HG03439 (cell line): ENCODE data around the gene UBN1.
"Not testable (repeated sequence)": the region's sequence is repeated elsewhere in the genome, so short reads cannot be mapped to it uniquely, and the experiment has no call there.

Experiments
- ATAC-seq: cut with Tn5 transposase; IDR thresholded peaks from one replicate; pipeline ENCODE4 v1.9.1; 2021; ENCODE audit warnings: mild to moderate bottlenecking, moderate library complexity; ENCODE audit not compliant: unreplicated experiment

UBN1 gene

DNA sequence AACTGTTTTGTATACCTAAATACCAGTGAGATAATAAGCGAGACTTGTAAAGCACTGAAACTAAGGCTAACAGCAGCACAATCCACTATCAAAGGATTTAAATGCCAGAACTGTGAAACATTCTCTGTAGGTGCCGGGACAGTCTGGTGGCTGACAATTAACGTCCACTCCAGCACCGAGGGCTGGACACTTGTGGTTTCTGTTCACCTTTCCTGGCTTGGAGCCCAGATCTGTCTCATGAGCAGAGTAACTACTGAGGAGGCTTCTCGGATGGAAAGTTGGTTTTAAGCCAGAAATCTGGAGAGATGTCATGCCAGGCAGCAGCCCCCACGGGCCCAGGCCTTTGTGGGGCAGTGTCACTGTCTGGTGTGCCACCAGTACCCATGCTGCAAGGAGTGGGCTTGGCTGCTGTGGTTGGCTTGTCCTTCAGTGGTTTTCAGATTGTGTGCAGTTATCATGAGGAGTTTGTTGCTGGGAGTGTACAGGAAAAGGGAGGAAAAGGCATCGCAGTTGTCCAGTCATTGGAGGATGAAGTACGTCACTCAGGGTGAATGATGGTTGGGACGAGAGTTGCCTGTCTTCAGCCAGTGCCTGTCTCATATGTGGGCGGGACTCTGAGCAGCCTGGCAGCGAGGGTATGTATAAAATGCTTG is 35.5 kb downstream of the UBN1 start:
- ATAC-seq, result no peak

DNA sequence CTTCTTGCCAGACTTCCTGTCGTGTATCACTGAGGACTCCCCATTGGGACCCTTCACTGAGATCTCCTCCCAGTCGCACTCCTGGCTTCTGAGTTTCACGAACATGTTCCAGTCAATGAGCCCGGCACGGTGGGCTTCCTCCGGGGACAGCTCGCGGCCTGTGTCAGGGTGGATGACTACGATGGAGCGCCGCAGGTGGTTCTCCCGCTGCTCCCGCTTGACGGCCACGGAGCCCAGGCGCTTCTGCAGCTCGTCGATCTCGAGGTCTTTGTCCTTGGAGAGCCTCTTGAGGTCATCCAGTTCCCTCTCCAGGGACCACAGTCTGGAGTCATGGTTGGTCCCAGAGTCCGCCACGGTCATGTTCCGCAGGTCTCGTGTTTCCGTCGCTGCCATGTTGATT is 36.2 kb downstream of the UBN1 start:
- ATAC-seq, result no peak

DNA sequence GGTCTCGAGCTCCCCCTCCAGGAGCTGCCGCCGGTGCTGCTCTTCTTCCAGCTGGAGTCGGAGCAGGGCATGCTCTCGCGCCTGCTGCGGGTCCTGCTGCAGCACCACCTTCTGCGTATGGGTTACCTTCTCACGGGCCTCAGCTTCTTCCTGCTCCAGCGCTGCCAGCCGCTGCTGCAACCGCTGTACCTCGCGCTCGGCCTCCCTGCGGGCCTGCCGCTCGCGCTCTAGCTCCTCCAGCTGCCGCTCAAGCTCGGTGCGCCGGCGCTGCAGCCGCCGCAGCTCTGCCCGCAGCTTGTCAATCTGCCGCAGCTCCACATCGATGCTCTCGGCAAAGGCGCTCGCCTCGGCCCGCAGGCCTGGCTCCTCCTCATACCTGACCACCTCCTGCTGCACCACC is 36.9 kb downstream of the UBN1 start:
- ATAC-seq, result no peak

DNA sequence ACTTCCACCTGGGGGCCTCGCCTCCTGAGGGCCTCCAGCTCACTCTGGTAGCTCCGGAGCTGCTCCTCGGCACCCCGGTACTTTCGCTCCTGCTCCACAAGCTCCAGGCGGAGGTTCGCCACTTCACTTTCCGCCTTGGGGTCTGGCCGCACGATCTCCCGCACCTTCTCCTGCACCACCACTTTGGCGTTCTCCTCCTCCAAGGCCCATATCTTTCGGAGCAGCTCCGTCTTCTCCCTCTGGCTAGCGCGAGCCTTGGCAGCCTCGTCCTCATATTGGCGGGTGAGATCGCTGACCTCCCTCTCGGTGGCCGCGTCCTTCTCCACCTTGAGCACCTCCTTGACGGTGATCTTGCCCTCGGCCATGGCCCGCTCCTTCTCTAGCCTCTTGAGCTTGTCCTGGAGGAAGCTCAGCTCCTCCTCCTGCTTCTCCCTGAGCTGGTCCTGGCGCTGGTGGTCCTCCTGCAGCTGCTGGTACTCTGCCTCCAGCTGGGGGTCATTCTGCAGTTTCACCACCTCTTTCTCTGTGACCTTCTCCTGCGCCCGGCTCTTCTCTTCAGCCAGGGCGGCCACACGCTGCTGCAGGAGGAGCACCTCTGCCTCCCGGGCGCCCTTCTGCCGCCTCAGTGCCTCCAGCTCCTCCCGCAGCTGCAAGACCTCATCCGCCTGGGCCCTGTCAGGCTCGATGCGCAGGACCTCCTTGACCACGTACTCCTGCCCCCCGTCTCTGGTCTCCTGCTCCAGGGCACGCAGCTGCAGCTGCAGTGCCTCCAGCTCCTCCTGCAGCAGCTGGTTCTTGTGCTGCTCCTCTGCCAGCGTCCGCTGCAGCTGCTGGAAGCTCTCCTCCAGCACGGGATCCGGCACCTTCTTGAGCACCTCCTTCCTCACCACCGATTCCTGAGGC is 37.9 kb downstream of the UBN1 start:
- no peak for ATAC-seq

DNA sequence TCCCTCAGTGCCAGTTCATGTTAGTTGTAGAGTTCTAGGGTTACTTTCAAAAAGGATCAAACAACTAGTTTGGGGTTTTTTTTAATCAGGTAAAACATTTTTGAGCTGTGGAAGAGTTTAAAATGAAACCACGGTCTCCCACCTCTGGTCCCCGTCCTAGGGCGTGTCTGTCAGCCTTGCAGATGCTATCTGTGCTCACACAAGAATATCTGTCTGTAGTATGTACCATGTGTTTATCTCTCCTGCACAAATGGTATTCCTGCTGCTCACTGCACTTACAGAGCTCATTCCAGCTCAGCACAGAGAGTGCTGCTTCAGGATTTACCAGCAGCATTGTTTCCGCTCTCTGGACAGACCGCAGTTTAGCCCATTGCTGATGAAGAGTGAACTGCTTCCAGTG is 38.9 kb downstream of the UBN1 start:
- no peak for ATAC-seq

DNA sequence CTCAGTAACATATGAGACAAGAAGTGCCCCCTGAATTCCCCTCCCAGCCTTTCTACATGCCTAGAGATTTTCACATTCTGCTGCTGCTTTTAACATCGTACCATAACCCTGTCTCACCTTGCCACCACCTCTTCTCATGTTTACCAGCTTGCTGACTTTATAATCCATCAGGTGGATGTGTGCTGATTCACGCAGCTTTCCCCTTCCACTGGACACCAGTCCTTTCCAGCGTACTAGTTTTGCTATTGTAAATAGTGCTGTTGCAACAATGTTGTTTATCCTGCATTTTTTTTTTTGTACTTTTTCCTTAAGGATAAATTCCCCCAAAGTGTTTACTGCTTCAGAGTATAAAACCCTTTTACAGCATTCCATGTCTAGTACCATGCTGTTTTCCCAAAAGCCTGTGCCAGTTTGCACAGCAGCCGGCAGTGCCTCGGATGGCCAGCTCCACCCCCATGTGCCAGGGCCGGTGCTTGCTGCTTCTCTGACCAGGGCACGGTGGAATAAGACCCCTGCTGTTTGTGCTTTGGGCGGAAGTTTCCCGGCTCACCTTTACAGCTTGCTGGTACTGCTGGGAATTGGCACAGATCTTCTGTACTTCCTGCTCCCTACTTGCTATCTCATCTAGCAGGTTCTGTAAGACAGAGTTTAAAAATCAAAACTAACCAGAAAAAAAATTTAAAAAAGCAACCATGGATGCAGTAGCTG is 41.3 kb downstream of the UBN1 start:
- no peak for ATAC-seq

DNA sequence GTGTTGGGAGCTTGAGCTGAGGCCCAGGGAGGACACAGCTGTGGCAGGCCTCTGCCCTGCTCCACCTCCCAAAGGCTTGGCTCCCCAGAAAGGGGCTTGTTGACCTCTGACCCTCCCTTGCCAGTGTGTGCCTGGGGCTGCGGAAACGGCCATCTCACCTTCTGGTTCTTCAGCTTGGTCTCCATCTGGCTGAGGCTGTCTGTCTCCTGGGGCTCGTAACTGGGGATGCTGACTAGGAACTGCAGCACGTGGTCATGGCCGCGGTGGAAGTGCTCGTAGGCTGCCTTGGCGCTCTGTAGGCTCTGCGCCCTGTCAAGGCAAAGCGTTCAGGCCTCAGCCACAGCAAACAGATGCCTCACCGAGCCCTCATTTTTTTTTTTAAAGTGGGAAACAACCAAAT is 42.7 kb downstream of the UBN1 start:
- no peak for ATAC-seq

GRCh38 chr16:4890686-4891085 is 43.4 kb downstream of the UBN1 start:
- ATAC-seq, result no peak

GRCh38 chr16:4891097-4891885 is 44.0 kb downstream of the UBN1 start:
- ATAC-seq, result no peak

DNA sequence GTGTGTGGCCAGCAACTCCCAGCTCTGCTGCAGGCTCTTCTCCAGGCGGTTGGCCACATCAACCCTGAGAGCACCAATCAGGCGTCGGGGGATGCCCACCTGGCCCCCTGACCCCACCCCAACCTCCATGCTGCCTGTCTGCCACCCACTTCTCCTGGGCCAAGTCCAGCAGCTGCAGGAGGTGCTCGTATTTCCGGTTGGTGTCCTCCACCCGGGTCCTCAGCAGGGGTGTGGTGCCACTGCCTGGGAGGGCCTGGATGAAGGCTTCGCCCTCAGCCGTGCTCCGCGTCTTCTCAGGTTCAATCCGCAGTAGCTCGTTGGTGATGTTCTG is 44.6 kb downstream of the UBN1 start:
- no peak for ATAC-seq

- no peak for ATAC-seq
Observed at GRCh38 chr16:4892361-4893102, 45.3 kb downstream of the UBN1 start.

DNA sequence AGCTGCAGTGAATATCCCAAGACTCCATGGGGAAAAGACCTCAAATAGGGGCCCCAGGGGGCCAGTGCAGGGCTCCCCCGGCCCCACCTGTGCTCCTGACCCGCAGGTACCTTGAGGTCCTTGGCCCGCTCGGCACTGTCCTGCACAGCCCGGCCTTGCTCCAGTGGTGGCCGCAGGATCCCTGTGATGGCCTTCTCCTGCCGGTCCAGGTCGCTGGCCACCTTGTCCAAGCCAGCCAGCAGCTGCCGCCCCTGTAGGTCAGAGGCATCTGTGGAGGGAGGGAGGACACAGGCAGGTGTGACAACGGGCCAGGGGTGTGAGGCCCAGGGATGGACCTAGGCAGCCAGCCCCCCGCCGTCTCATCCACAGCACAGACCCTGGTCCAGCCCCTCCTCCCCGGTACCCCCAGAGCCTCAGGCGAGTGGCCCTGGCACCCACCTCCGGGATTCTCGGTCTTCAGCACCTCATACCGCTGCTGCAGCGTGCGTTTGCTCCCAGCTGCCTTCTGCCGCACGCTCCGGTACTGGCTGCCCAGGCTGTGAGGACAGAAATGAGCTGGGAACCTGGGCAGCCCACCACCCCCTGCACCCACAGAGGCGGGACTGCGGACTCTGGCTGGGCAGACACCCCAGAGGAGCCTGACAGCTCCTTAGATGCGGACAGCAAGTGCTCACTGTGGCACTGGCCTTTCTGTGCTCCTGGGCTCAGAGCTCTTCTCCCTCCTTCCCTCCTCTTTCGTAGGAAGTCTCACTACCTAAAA is 46.0 kb downstream of the UBN1 start:
- no peak for ATAC-seq

- no peak for ATAC-seq
Observed at GRCh38 chr16:4894276-4895150, 47.2 kb downstream of the UBN1 start.

DNA sequence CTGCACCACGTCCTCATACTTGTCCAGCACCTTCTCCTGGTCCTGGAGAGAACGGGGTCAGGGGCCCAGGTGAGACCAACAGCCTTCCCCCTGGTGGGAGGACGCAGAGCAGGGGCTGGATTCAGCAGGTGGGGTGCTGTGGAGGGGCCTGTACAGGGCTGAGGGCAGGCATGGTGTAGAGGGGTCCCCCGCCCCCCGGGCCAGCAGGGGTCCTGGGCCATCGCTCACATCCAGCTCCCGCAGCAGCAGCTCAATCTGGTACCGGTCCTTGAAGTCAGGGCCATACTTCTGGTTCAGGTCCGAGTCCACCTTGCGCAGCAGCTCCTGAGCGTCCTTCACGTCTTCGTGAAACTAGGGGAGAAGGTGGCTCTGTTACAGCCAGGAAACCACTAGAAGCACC is 48.1 kb downstream of the UBN1 start:
- ATAC-seq, result no peak

GRCh38 chr16:4896761-4897160 is 49.5 kb downstream of the UBN1 start:
- ATAC-seq, result not testable (repeated sequence)

DNA sequence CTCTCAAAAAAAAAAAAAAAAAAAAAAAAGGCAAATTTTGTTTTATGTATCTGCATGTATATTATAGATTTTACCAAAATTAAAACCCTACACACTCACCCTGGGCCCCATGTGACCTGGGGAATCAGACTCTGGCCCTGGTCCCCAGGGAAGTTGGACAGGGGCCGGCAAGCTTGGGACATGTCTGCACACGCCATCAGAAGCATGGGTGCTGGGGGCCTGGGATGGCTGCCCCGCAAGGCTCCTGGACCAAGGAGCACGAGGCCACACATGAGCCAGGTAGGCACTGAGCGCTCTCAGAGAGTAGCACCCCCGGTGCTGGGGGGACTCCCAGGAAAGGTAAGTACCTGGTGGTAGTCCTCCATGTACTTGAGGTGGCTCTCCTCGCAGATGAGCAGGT is 50.0 kb downstream of the UBN1 start:
- no peak for ATAC-seq

- ATAC-seq, result no peak
Observed at GRCh38 chr16:4898811-4899473, 51.7 kb downstream of the UBN1 start.

- ATAC-seq, result no peak
Observed at GRCh38 chr16:4899474-4899846, 52.2 kb downstream of the UBN1 start.
